ENCODE results near the gene MSMB.

MSMB gene

DNA sequence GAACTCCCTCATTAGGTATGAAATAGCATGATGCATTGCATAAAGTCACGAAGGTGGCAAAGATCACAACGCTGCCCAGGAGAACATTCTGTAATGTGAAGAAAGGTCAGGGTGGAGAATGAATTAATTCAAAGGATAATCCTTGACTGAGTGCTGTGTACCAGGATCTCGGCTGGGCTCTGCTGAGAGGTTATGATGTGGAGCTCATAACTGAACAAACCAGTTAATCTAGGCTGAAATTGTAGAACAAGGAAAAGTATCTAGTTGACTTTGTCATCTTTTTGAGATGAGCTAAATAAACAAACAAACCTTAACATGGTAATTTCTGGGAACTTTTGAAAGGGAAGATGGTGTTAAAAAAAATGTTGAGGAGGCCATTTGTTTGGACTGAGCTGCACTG is 6.1 kb downstream of the MSMB start:
- Mint-ChIP-seq H3K27me3 (ENCODE audit: low read depth, poor library complexity) (peaks cover 6% of the 10 kb centered on the region), H3K9me3 (no peaks in the 10 kb centered on the region), H3K4me3 (no peak overlapping the region), H3K36me3 (ENCODE audit: low read depth) (no peaks in the 10 kb centered on the region), H3K27ac (no peak overlapping the region), H3K4me1 (peaks cover 23% of the 10 kb centered on the region)
- TF ChIP-seq, protein P1, sequence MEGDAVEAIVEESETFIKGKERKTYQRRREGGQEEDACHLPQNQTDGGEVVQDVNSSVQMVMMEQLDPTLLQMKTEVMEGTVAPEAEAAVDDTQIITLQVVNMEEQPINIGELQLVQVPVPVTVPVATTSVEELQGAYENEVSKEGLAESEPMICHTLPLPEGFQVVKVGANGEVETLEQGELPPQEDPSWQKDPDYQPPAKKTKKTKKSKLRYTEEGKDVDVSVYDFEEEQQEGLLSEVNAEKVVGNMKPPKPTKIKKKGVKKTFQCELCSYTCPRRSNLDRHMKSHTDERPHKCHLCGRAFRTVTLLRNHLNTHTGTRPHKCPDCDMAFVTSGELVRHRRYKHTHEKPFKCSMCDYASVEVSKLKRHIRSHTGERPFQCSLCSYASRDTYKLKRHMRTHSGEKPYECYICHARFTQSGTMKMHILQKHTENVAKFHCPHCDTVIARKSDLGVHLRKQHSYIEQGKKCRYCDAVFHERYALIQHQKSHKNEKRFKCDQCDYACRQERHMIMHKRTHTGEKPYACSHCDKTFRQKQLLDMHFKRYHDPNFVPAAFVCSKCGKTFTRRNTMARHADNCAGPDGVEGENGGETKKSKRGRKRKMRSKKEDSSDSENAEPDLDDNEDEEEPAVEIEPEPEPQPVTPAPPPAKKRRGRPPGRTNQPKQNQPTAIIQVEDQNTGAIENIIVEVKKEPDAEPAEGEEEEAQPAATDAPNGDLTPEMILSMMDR (IDR thresholded peaks at IDR 0.05): no peak
- DNase-seq: no peak

DNA sequence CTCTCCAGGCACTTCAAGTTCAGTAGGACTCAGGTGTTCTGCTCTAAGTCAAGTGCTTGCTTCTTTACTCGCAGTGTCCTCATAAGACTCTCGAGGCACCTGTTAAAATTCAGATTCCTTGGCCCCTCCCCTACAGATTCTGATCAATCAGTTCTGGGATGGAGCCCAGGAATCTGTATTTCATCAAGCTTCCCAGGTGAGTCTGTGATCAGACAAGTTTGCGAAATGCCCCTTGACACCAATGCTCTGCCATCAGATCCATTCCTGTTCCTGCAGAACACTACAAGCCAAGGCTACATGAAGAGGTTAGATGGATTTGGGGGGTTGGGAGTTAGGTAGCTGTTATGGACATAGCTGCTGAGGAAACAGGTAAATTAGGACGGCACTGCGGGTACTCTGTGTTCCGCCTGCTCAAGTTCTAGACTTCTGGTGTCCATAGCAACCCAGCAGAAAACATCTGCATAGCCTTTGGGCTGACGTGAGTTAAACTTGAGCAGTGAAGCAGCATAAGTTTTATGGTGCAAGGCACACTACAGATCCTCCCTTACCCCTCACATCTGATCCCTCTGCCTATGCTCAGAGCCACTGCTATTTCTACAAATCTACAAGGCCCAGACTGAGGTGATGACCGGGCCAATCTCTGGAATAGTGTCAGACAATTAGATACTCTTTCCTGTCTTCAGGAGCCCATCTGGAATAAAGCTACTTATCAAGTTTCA is 8.8 kb downstream of the MSMB start:
- H3K27ac Mint-ChIP-seq: peak overlapping the region; percentile 72

DNA sequence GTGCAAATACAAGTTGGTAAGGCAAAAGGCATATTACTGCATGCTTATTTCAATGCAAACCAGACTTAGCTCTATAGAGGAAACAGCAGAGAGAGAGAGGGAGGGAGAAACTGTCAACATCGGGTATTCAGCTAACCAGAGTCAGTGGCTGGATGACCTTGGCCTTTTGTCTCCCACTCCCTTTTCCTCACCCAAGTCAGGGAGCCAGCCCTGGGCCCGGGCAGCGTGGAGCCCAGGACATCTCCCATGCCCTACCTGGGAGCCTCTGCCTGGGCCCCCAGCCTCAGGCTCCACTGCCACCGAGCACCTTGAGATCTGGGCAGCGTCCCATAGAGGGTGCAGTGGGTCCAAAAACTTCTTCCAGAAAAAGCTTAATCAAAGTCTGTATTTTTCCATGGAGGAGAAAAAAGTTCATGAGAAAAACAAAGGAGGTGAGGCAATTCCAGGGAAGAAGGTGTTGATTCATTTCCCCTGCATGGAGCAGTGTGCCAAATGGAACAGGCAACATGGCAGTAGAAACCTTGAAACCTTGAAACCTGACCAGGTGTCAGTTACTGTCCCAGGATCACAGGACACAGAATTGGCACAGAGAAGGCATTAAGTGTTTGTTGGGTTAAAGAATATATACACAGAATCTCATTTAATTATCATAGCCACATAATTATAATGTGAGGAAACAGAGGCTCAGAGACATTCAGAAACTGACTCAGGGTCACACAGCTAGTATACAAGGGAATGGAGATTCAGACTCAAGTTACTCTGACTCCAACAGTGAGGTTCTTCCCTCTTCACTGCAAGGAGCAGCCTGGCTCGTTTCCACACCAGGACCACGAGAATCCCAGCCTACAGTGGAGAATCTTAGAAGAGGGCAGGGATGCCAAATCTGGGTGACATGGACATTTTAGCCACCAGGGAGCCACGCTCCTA is 9.9 kb downstream of the MSMB start:
- H3K4me3 Mint-ChIP-seq: no peak overlapping the region
- no peaks in the 10 kb centered on the region for H3K9me3 Mint-ChIP-seq
- H3K4me1 Mint-ChIP-seq: peaks cover 30% of the 10 kb centered on the region
- TF ChIP-seq, protein P1 (IDR thresholded peaks at IDR 0.05): no peak
- H3K27me3 Mint-ChIP-seq (ENCODE audit: low read depth, poor library complexity): no peaks in the 10 kb centered on the region
- no peak overlapping the region for H3K27ac Mint-ChIP-seq
- no peak for DNase-seq
- H3K36me3 Mint-ChIP-seq (ENCODE audit: low read depth): no peaks in the 10 kb centered on the region

More for the DNA sequence above, 8.8 kb downstream of the MSMB start:
- no peaks in the 10 kb centered on the region for H3K36me3 Mint-ChIP-seq (ENCODE audit: low read depth)
- TF ChIP-seq, protein P1 (IDR thresholded peaks at IDR 0.05): no peak
- peaks cover 24% of the 10 kb centered on the region for H3K4me1 Mint-ChIP-seq
- no peaks in the 10 kb centered on the region for H3K27me3 Mint-ChIP-seq (ENCODE audit: low read depth, poor library complexity)
- H3K4me3 Mint-ChIP-seq: no peak overlapping the region
- DNase-seq: no peak
- H3K9me3 Mint-ChIP-seq: no peaks in the 10 kb centered on the region

DNA sequence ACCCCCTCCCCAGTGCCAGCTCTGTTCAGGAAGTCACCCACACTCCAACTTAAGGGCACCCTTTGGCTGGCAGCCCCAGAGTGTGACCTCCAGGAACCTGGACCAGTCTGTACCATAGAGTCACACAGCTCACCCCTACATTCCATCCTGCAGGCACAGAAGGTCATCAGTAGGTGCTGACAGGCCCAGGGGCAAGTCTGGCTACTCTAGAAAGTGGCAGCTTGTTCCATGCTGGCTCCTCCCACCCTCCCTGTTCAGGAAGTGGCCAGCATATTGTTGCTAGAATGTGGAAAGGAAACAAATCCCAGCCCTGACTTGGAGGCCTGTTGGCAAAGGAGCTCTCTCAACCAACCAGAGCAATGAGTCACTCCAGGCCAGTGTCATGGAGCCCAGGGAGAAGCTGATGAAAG is 12.5 kb downstream of the MSMB start:
- Mint-ChIP-seq H3K36me3 (ENCODE audit: low read depth) (no peaks in the 10 kb centered on the region), H3K9me3 (no peaks in the 10 kb centered on the region), H3K27ac (no peak overlapping the region), H3K4me3 (no peak overlapping the region), H3K27me3 (ENCODE audit: low read depth, poor library complexity) (no peaks in the 10 kb centered on the region), H3K4me1 (peaks cover 50% of the 10 kb centered on the region)
- DNase-seq: no peak
- TF ChIP-seq, protein P1 (IDR thresholded peaks at IDR 0.05): no peak

DNA sequence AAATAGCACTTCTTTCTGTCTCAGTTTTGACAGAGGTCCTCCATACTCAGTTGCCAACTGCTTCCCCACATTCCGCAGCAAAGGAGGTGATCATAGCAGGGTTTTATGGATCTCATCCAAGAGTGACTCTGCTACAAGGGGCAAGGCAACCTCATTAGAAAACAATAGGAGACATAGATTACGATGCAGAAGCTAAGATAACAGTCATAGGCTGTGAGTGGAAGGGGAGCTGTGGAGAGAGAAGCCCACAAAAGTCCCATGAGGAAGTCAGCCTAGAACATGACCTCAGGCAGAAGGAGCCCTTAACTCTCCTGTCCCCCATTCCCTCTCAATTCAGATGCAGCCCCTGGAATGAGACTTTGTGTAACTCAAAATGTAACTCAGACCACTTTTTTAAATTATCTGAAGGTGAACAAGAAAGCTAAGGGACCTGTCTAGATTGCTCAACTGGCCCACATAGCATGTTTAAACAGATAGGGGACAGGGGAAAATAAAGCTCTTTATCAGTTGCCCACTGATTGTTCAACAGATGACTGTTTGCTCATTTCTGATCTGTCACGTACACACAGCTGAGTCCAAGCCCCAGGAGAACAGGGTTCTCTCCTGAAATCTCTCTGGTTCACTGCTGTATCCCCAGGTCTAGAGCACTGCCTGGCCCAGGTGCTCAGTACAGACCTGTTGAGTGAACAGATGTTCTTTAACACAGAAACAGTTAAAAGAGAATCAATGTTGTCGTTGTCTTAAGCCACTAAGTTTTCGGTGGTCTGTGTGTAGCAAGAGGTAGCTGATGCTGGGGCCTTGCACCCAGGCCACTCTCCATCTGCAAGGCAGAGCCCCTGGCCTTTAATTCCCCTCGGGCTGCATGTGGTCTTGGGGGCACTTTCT is 14.2 kb downstream of the MSMB start:
- no peaks in the 10 kb centered on the region for H3K9me3 Mint-ChIP-seq

More for the DNA sequence above, 14.2 kb downstream of the MSMB start:
- H3K36me3 Mint-ChIP-seq (ENCODE audit: low read depth): no peaks in the 10 kb centered on the region
- H3K27ac Mint-ChIP-seq: no peak overlapping the region
- H3K4me1 Mint-ChIP-seq: peaks cover 52% of the 10 kb centered on the region
- H3K4me3 Mint-ChIP-seq: no peak overlapping the region
- H3K27me3 Mint-ChIP-seq (ENCODE audit: low read depth, poor library complexity): no peaks in the 10 kb centered on the region
- no peak for DNase-seq
- TF ChIP-seq, protein P1 (IDR thresholded peaks at IDR 0.05): no peak
